C1 segment of cervical spinal cord (tissue), 14 donors: ENCODE measurements around the gene WDCP.
A peak's percentile ranks its signal among the peaks of the same experiment; 100 is the strongest.
"Not testable (repeated sequence)": the region's sequence is repeated elsewhere in the genome, so short reads cannot be mapped to it uniquely, and the experiment has no call there.

Experiments
- DNase-seq, 14 donors: peaks; one replicate each; lab custom pipeline; 2025; lab: John Stamatoyannopoulos, UW

The WDCP gene

GRCh38 chr2:24046930-24047702 lies at the start of gene WDCP:
TSS of gene WDCP (minus strand) at chr2:24047391. CDS start at chr2:24039494, 7,897 bp downstream.
- peak; percentile 58 to 98 (median 90) for DNase-seq

GRCh38 chr2:24095171-24095677 lies 48.0 kb upstream of the WDCP start:
- DNase-seq: not testable (repeated sequence)

GRCh38 chr2:24093270-24093669 lies 46.1 kb upstream of the WDCP start:
- not testable (repeated sequence) for DNase-seq

- no peak for DNase-seq
Observed at GRCh38 chr2:24088821-24089359, 41.7 kb upstream of the WDCP start.

- no peak for DNase-seq
Observed at GRCh38 chr2:24087032-24087431, 39.8 kb upstream of the WDCP start.

- no peak for DNase-seq
Observed at GRCh38 chr2:24086241-24086640, 39.0 kb upstream of the WDCP start.

- no peak for DNase-seq
Observed at GRCh38 chr2:24085200-24085489, 38.0 kb upstream of the WDCP start.

GRCh38 chr2:24084386-24085199 lies 37.4 kb upstream of the WDCP start, which contains the start of gene TP53I3:
TSS of gene TP53I3 (minus strand) at chr2:24084834. CDS start at chr2:24084326, 508 bp downstream.
- DNase-seq: peak in 13 of 14 donors; percentile 64 to 90 (median 75)

GRCh38 chr2:24083567-24084385 lies 36.6 kb upstream of the WDCP start:
- peak in 2 of 14 donors; percentile 27 to 60 for DNase-seq

- no peak for DNase-seq
Observed at GRCh38 chr2:24082787-24083566, 35.8 kb upstream of the WDCP start.

GRCh38 chr2:24080701-24081100 lies 33.5 kb upstream of the WDCP start:
- no peak for DNase-seq

- no peak for DNase-seq
Observed at GRCh38 chr2:24077879-24078278, 30.7 kb upstream of the WDCP start.

- peak in 2 of 14 donors; percentile 29 to 45 for DNase-seq
Observed at GRCh38 chr2:24077535-24077877, 30.3 kb upstream of the WDCP start.

GRCh38 chr2:24076849-24077534 lies 29.8 kb upstream of the WDCP start:
- peak in 7 of 14 donors; percentile 12 to 54 (median 38) for DNase-seq

GRCh38 chr2:24075915-24076848 lies 29.0 kb upstream of the WDCP start, which contains the start of gene SF3B6:
TSS of gene SF3B6 (minus strand) at chr2:24076326. CDS start at chr2:24076229, 97 bp downstream.
- DNase-seq: peak; percentile 55 to 99 (median 92)

GRCh38 chr2:24075259-24075658 lies 28.1 kb upstream of the WDCP start:
- DNase-seq: no peak

GRCh38 chr2:24073816-24074215 lies 26.6 kb upstream of the WDCP start:
- DNase-seq: no peak

- DNase-seq: no peak
Observed at GRCh38 chr2:24072259-24072658, 25.1 kb upstream of the WDCP start.

GRCh38 chr2:24065341-24065740 lies 18.1 kb upstream of the WDCP start:
- DNase-seq: no peak
